NOMO-1 treated with DMSO at 0.1 percent for 48 hours (cell line): ENCODE results near the gene PTCH1.

ENCODE experiments used
- DNase-seq: peaks from one replicate; lab custom pipeline; 2025; ENCODE audit not compliant: unreplicated experiment; lab: John Stamatoyannopoulos, UW

The PTCH1 gene

GRCh38 chr9:95499046-95499676 is 17.6 kb downstream of the PTCH1 start:
- no peak for DNase-seq

DNA sequence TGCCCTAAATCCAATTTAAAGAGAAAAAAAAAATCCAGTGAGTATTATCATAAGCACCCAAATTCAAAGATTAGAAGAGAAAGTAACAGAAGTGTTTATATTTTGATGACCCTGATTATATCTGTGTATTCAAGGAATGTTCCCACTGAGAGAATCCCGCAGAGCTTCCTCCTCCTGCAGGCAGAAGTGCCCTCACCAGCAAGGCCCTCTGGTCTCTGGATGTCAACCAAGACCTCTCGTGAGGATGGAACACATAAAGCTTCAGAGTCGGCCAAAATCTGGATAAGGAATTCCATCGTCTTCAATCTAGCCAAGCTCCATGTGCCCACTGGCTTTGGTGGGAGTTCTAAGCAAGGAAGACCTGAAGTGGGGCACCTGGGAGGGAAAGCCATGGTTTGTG is 18.1 kb downstream of the PTCH1 start:
- no peak for DNase-seq

DNA sequence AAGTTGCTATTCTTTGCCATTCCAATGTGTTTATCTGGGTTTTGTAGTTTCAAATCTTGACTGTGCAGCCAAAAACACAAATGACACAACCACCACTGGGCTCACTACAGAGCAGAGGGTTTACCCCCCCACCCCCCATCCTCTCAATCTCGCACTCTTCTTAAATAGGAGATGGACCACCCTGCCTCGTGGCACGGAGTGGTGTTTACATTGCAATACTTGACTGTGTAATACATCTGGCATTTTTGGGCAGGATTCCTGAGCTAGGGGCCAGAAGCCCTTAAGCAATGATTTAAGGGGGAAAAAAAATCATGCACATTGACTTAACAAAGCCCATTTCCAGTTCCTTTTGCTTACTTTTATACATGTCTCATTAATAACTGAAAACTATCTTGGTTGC is 19.0 kb downstream of the PTCH1 start:
- no peak for DNase-seq

DNA sequence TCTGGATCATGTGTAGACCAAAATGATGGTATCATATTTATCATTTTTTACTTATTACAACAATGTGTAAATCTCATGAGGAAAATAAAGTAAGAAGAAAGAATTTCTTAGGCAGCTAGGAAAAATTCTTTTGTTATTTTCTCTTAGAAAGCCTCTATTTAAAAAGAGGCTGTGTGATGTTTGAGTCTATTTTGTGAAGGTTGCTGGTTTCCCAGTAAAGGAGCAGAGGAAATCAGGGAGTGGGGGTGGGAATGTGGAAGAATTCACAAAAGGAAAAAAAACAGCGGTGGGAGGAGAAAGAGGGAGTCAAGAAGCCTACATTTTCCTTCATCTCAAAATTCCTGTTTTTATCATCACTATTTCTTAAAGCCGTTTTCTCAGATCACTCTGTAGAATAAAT is 20.1 kb downstream of the PTCH1 start:
- no peak for DNase-seq

GRCh38 chr9:95495961-95496360 is 20.8 kb downstream of the PTCH1 start:
- DNase-seq, result no peak

DNA sequence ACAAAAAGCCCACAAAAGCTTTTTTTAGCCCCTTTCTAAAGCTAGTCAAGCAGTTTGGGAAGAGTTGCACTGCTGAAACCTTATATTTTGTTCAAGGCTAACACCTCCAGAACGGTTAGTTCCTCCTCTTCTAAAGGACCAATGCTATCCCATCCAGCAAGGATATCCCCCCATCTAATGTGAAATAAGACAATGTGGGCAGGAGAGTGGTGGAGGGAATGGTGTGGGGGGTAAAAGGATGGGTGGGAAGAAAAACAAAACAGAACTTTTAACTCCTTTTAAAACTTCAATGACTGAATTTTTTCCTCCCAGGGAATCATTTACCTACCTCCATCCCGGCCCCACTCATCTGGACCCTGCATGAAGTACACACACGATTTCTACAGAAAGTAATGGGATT is 21.2 kb downstream of the PTCH1 start:
- no peak for DNase-seq

DNA sequence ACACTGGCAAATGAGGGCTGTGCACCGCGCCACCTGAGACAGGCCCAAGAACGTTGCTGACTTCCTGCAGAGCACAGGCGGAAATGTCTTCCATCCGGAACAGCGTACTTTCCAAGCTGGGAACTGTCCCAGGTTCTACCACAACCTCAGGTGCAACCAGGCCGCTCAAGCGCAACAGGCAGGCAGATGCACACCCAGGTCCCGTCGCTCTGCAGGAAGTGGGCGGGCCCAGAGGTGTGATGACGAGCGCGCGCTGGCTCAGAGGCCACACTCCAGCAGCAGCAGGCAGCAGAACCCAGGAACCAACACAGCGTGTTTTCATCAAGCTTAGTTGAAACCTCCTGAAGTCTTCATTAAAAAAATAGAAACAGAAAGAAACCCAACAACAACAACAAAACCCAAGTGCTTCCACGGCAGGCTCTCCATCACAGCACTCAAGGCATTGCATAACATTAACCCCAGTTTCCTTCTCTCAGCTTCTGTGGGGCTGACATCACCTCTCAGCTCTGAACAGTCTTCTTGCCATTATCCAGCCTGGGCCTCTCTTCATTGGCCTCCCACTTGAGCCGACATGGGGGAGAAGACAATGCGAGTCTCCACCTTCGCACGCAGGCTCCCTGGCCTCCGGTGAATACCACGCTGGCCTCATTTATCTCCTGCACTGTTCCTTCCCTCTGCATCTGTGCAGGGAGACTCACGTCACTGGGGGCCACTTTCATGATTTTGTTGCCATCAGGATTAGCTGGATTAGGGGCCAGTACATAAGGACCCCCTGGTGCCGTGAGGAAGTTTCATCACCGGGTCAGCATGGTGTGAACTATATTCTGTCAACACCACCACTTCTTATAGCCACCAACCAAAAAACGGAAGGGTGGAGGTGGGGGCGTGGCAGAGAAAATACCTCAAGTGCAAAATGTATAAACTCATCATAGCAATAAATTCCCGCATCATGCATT is 22.1 kb downstream of the PTCH1 start:
- DNase-seq, result peak; percentile 69

DNA sequence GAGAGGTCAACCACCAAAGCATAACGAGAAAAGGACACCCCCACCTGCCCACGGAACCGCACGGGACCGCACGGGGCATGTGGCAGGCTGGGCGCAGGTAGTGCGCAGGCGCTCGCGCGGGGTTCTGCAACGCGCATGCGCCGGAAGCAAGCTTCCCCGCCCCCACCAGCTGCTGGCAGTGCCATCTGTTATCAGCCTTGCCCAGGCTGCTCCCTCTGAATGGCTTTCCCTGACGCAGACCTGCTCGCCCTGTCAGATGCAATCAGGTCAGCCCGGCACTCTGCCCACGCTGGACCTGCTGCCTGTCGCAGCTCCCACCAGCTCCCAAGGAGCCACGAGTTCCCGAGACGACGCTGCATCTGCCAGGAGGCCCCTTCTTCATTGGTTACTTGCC is 22.8 kb downstream of the PTCH1 start:
- no peak for DNase-seq

- DNase-seq, result no peak
Measured at GRCh38 chr9:95493402-95493801, 23.4 kb downstream of the PTCH1 start.

DNA sequence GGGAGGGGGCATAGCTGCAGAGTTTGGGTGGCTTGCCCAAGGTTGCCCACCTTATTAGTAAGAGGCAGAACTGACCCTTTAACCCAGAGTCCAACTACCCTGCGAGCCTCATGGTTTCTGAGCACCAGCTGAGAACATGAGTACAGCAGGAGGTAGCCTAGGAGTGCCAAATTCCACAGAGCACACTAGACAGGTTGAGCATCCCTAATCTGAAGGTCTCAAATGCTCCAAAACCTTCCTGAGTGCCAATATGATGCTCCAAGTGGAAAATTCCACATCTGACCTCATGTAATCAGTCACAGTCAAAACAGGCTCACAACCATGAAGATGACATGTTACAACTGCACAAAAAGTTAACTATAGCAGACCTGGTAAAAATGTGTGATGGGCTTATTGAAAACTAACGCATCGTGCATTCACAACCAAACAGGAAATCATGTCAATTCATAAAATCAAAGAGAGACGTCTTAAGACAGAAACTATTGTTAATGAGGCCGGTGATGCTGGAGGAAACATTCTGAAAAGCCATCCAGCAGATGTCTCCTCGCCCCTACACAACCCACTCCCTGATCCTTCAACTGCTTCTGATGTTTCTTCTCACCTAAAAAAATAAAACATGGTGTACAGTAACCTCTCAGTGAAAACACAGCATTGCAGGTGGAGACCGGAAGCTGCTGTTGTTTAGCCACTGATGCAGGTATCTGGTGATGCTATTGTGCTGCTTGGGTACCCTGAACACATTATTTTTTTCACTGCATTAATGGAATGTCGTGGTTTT is 25.0 kb downstream of the PTCH1 start:
- no peak for DNase-seq

DNA sequence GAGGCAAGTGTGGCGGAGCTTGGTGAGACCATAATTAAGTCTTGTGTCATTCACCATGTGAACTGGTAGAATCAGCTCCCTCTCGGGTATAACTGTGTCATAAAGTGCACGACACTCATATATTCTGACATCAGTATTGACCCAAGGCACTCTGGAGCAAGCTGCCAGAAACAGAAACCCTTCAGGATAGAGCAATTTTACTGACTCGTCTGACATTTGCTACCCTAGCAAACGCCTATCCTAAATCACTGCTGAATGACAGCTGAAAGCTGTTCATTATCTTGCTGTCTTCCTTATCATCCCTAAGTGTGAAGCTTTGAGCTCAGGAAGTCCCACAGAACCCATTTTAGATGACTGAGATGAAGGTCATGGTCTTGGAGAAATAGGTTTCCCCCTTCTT is 27.8 kb downstream of the PTCH1 start:
- no peak for DNase-seq

- DNase-seq, result no peak
Measured at GRCh38 chr9:95486318-95486717, 30.5 kb downstream of the PTCH1 start.

DNA sequence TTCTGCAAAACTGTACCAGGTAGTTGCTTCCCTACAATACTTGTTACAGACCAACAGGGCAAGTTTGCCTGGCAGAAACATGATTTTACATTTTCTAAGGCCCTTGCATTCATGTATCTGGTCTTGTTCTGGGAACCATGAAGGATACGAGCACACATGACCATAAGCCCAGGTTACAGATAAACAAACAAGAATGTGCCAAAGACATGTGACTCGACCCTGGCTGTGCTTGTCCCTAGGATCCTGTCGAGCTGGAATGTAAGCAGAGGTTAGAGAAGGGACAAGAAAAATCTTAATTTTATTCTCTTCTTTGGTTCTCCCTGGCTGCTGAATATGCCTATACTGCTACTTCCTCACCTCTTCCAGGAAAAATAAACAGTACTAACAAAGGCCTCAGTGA is 32.5 kb downstream of the PTCH1 start:
- no peak for DNase-seq

GRCh38 chr9:95483431-95483830 is 33.3 kb downstream of the PTCH1 start:
- no peak for DNase-seq

GRCh38 chr9:95482621-95483020 is 34.1 kb downstream of the PTCH1 start:
- DNase-seq, result no peak

- DNase-seq, result no peak
Measured at GRCh38 chr9:95481000-95481399, 35.8 kb downstream of the PTCH1 start.

GRCh38 chr9:95480346-95480745 is 36.4 kb downstream of the PTCH1 start:
- no peak for DNase-seq

DNA sequence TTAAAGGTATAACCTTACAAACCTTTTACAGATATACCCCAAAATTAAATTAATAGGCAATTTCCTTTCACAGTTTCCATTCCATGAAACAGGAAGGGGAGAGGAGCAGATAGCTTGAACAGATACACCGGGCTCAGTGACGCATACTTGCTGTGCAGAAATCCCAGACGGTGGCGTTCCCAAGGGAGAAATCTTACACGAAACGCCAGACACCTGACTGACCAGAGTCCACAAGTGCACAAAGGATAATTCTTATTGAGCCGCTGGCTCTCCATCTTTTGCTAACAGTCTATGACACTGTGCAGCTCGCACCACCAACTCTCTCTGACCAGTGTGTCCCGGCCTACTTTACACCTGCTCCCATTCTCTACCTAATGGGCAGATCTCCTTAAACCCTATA is 37.4 kb downstream of the PTCH1 start:
- DNase-seq, result no peak

DNA sequence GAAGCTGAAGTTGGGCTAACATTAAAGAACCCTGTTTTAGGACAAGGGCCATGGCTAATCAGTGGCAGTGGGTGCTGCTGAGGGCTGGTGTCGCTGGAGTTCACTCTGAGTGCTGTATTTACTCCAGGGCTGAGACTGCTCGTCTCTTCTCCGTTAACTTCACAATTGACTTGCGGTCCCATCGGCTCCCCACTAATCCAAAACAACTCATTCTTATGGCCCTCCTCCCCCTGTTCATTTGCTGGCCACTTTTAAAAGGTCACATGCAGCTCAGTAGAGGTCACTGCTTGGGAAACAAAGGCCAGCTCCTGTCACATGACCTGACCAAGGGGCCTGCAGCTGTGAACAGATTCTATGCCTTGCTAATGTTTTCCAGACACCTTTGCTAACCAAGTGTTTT is 38.4 kb downstream of the PTCH1 start:
- DNase-seq, result no peak

DNA sequence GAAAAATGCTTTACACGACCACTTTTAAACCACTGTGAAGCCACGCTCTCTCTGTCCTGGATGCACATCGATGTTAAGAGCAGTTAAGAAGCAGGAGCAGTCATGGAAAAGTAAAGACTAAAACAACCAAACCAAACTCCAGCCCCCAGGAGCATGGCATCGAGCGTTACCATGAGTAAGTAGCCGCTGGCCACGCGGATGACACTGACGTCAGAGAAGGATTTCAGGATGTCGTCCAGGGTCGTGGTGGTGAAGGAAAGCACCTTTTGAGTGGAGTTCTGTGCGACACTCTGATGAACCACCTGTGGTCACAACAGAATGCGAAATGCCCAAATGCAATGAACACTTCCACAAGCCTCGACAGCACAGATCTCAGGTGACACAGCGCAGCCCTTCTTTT is 38.9 kb downstream of the PTCH1 start:
- no peak for DNase-seq

GRCh38 chr9:95477441-95477840 is 39.3 kb downstream of the PTCH1 start:
- DNase-seq, result no peak

GRCh38 chr9:95468791-95469190 is 48.0 kb downstream of the PTCH1 start:
- DNase-seq, result no peak
